HepG2 (cell line): ENCODE measurements around the gene PPP4R4. TPM values are rescaled to one million over a fixed set of nuclear protein-coding genes. Genes with fewer than 3 reads are reported as not detected.

Experiments used
- AKNA ChIP-seq: sonication (generic); formaldehyde crosslinking; IDR thresholded peaks from 2 replicates; pipeline ENCODE4 v1.4.0; 2020; ENCODE audit warnings: missing genetic modification reagents, borderline replicate concordance
- GTF3A ChIP-seq: sonication (generic); formaldehyde crosslinking; conservative IDR thresholded peaks from 2 replicates; pipeline ENCODE4 v1.4.0; 2020; ENCODE audit warnings: mild to moderate bottlenecking, missing genetic modification reagents
- HIVEP1 ChIP-seq: sonication (generic); formaldehyde crosslinking; IDR thresholded peaks from 2 replicates; pipeline ENCODE4 v1.4.0; 2020; ENCODE audit warnings: mild to moderate bottlenecking, missing genetic modification reagents
- HNF4A ChIP-seq: sonication (generic); formaldehyde crosslinking; IDR thresholded peaks from 2 replicates; pipeline ENCODE4 v1.4.0; 2020; ENCODE audit warnings: missing genetic modification reagents
- HNRNPL ChIP-seq: fragments of 200-400 bp; formaldehyde crosslinking; IDR thresholded peaks from 2 replicates; pipeline ENCODE4 v1.6.1; 2017; ENCODE audit warnings: mild to moderate bottlenecking, low read depth, low read length
- KMT2A ChIP-seq: sonication (generic); formaldehyde crosslinking; IDR thresholded peaks from 2 replicates; pipeline ENCODE4 v1.4.0; 2020; ENCODE audit warnings: missing genetic modification reagents
- MEIS2 ChIP-seq: sonication (generic); formaldehyde crosslinking; IDR thresholded peaks from 2 replicates; pipeline ENCODE4 v1.9.0; 2021; ENCODE audit warnings: mild to moderate bottlenecking, missing genetic modification reagents
- PAF1 ChIP-seq: IDR thresholded peaks from 2 replicates; pipeline ENCODE4 v1.6.1; 2016; ENCODE audit warnings: missing genetic modification reagents, missing compliant biosample characterization
- PAX8 ChIP-seq: sonication (generic); formaldehyde crosslinking; IDR thresholded peaks from 2 replicates; pipeline ENCODE4 v1.8.0; 2022; ENCODE audit warnings: mild to moderate bottlenecking, missing genetic modification reagents, borderline replicate concordance
- PCBP1 ChIP-seq: fragments of 200-400 bp; formaldehyde crosslinking; IDR thresholded peaks from 2 replicates; pipeline ENCODE4 v1.6.1; 2017; ENCODE audit warnings: mild to moderate bottlenecking, low read depth, low read length, borderline replicate concordance
- PHB2 ChIP-seq: fragments of 450-650 bp; IDR thresholded peaks from 2 replicates; pipeline ENCODE4 v1.6.1; 2018; ENCODE audit not compliant: partially characterized antibody
- TEF ChIP-seq: sonication (generic); formaldehyde crosslinking; IDR thresholded peaks from 2 replicates; pipeline ENCODE4 v1.5.0; 2020; ENCODE audit warnings: missing genetic modification reagents
- ZBTB34 ChIP-seq: sonication (generic); formaldehyde crosslinking; IDR thresholded peaks from 2 replicates; pipeline ENCODE4 v1.8.0; 2022; ENCODE audit warnings: mild to moderate bottlenecking, missing genetic modification reagents
- ZMAT5 ChIP-seq: sonication (generic); formaldehyde crosslinking; IDR thresholded peaks from 2 replicates; pipeline ENCODE4 v1.5.0; 2020; ENCODE audit warnings: mild to moderate bottlenecking, low read depth, missing genetic modification reagents, borderline replicate concordance
- ZNF253 ChIP-seq: sonication (generic); formaldehyde crosslinking; IDR thresholded peaks from 2 replicates; pipeline ENCODE4 v1.8.0; 2022; ENCODE audit warnings: mild to moderate bottlenecking, missing genetic modification reagents, borderline replicate concordance
- ZNF572 ChIP-seq: sonication (generic); formaldehyde crosslinking; IDR thresholded peaks from 2 replicates; pipeline ENCODE4 v1.5.1; 2020; ENCODE audit warnings: mild to moderate bottlenecking, missing genetic modification reagents
- ZNF576 ChIP-seq: sonication (generic); formaldehyde crosslinking; IDR thresholded peaks from 2 replicates; pipeline ENCODE4 v1.4.0; 2020; ENCODE audit warnings: mild to moderate bottlenecking, missing genetic modification reagents
- ZNF660 ChIP-seq: sonication (generic); formaldehyde crosslinking; IDR thresholded peaks from 2 replicates; pipeline ENCODE4 v1.5.1; 2020; ENCODE audit warnings: mild to moderate bottlenecking, low read depth, missing genetic modification reagents, borderline replicate concordance
- ZNF703 ChIP-seq: sonication (generic); formaldehyde crosslinking; IDR thresholded peaks from 2 replicates; pipeline ENCODE4 v1.5.1; 2020; ENCODE audit warnings: missing genetic modification reagents, mild to moderate bottlenecking, moderate library complexity, borderline replicate concordance
- ZNF746 ChIP-seq: sonication (generic); formaldehyde crosslinking; IDR thresholded peaks from 2 replicates; pipeline ENCODE4 v1.8.0; 2022; ENCODE audit warnings: mild to moderate bottlenecking, missing genetic modification reagents
- ZSCAN30 ChIP-seq: sonication (generic); formaldehyde crosslinking; IDR thresholded peaks from 2 replicates; pipeline ENCODE4 v1.5.0; 2020; ENCODE audit warnings: mild to moderate bottlenecking, missing genetic modification reagents
- polyA plus RNA-seq, 8 experiments: library from polyadenylated mRNA; depleted of rRNA in 3 of 8; stranded (reverse) in 7 of 8; unstranded in 1 of 8; fragments of >200 nt; fragmentation: Illumina TruSeq in 4 of 8; extraction: Trizol in 4 of 8; gene quantifications; 2 replicates each; pipeline versions ENCODE4 v1.2.1 to v1.2.3, GENCODE V29; 2011 to 2016; ENCODE audit warnings: low read depth in 4 of 8, missing spikeins in 1 of 8, mixed read lengths in 1 of 8; ENCODE audit not compliant: insufficient read depth in 1 of 8
- total RNA-seq, 5 experiments: library from RNA; depleted of rRNA; stranded (reverse); fragments of >200 nt; fragmentation: Illumina TruSeq; extraction: Trizol; gene quantifications; 2 replicates each; pipeline ENCODE4 v1.2.3, GENCODE V29; 2016; ENCODE audit warnings: low read depth in 1 of 5

PPP4R4 gene
- total and polyA plus RNA-seq, 2 of the 13 experiments (the other 11 are each of a cell fraction or from before 2014, with no cell fraction given): 9.5 to 19.8 TPM

- TF ChIP-seq ZBTB34 (CRISPR knock-in tag) (peak; percentile 33; the same call in 1 of the 2 replicates), AKNA (CRISPR knock-in tag) (no peak), ZMAT5 (CRISPR knock-in tag) (no peak), ZNF253 (CRISPR knock-in tag) (no peak), PAX8 (CRISPR knock-in tag) (no peak), HNF4A (CRISPR knock-in tag) (peak; percentile 64), ZNF746 (CRISPR knock-in tag) (0 out of 2 replicates have a peak, but pooled peaks have one; percentile 47), HNRNPL (0 out of 2 replicates have a peak, but pooled peaks have one; percentile 21), PAF1 (CRISPR knock-in tag) (no peak), ZNF660 (CRISPR knock-in tag) (no peak), MEIS2 (CRISPR knock-in tag) (no peak), HIVEP1 (CRISPR knock-in tag) (peak; percentile 73; the same call in 1 of the 2 replicates), PHB2 (no peak), TEF (CRISPR knock-in tag) (no peak), PCBP1 (no peak), GTF3A (CRISPR knock-in tag) (no peak), KMT2A (CRISPR knock-in tag) (no peak; the same call in 1 of the 2 replicates), ZNF572 (no peak), ZNF576 (CRISPR knock-in tag) (no peak; the same call in 1 of the 2 replicates), ZSCAN30 (CRISPR knock-in tag) (0 out of 2 replicates have a peak, but pooled peaks have one; percentile 51), ZNF703 (CRISPR knock-in tag) (no peak)
Measured at GRCh38 chr14:94322648-94323570, 148.8 kb downstream of the PPP4R4 start, which contains the start of gene SERPINA6 (continued).
